Measurements from ENCODE around the gene OR3A1. TPM values are rescaled to one million over a fixed set of nuclear protein-coding genes. Genes with fewer than 3 reads are reported as not detected.
"Not testable (repeated sequence)": the region's sequence is repeated elsewhere in the genome, so short reads cannot be mapped to it uniquely, and the experiment has no call there.

The OR3A1 gene
- total RNA-seq, 1 experiment from 2014 or later, result not detected

DNA sequence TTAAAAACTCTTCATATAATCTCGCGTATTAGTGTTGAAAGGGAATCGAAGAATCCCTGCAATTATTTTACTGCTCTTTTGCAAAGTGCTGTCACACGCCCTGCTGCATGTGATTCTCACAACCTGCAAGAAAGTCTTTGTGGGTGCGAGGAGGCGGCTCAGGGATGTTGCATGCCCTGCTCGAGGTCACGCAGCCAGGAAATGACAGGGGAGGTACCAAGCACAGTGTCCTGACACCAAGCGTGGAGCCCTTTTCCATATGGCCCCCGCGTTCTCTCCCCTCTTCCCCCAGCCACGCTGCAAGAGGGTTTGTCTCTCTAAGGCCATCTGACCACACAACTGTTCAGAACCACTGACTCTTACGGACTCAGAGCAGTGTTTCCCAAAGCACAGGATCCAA is 37.6 kb downstream of the OR3A1 start:
- no peak overlapping the region for H3K27ac ChIP-seq (ENCODE audit: low read depth, low read length, poor library complexity, severe bottlenecking)
- ChIA-PET POLR2A (ENCODE audit: low non-redundant PET) (no interaction called here), CTCF (no interaction called here)
- H3K4me1 ChIP-seq (ENCODE audit: insufficient read depth, low read length, poor library complexity, severe bottlenecking), result no peaks in the 10 kb centered on the region
- intact Hi-C loops (cut with micrococcal nuclease; ENCODE audit: unreplicated experiment), result no loop called here
- no peaks in the 10 kb centered on the region for H3K9me3 ChIP-seq (ENCODE audit: low read depth, low read length, poor library complexity, severe bottlenecking)
- H3K27me3 ChIP-seq (replicated peaks; ENCODE audit: insufficient read depth, low read depth, low read length, poor library complexity), result peaks cover 45% of the 10 kb centered on the region
- no peak overlapping the region for H3K4me3 ChIP-seq (ENCODE audit: low read depth, low read length, poor library complexity, severe bottlenecking)
- no peak for DNase-seq (ENCODE audit: low spot score)
- no peaks in the 10 kb centered on the region for H3K36me3 ChIP-seq (ENCODE audit: insufficient read depth, low read length, poor library complexity, severe bottlenecking)
- TF ChIP-seq, protein P1, sequence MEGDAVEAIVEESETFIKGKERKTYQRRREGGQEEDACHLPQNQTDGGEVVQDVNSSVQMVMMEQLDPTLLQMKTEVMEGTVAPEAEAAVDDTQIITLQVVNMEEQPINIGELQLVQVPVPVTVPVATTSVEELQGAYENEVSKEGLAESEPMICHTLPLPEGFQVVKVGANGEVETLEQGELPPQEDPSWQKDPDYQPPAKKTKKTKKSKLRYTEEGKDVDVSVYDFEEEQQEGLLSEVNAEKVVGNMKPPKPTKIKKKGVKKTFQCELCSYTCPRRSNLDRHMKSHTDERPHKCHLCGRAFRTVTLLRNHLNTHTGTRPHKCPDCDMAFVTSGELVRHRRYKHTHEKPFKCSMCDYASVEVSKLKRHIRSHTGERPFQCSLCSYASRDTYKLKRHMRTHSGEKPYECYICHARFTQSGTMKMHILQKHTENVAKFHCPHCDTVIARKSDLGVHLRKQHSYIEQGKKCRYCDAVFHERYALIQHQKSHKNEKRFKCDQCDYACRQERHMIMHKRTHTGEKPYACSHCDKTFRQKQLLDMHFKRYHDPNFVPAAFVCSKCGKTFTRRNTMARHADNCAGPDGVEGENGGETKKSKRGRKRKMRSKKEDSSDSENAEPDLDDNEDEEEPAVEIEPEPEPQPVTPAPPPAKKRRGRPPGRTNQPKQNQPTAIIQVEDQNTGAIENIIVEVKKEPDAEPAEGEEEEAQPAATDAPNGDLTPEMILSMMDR (conservative IDR thresholded peaks at IDR 0.05; ENCODE audit: low read depth, low read length), result no peak
- no TSS peak for BruUV-seq (replicated peaks)

- Histone ChIP-seq H3K9me3 (ENCODE audit: low read depth, low read length, poor library complexity, severe bottlenecking) (no peaks in the 10 kb centered on the region), H3K4me3 (ENCODE audit: low read depth, low read length, poor library complexity, severe bottlenecking) (no peak overlapping the region), H3K4me1 (ENCODE audit: insufficient read depth, low read length, poor library complexity, severe bottlenecking) (no peaks in the 10 kb centered on the region), H3K27me3 (replicated peaks; ENCODE audit: insufficient read depth, low read depth, low read length, poor library complexity) (peaks cover 45% of the 10 kb centered on the region), H3K36me3 (ENCODE audit: insufficient read depth, low read length, poor library complexity, severe bottlenecking) (no peaks in the 10 kb centered on the region), H3K27ac (ENCODE audit: low read depth, low read length, poor library complexity, severe bottlenecking) (no peak overlapping the region)
- ChIA-PET POLR2A (ENCODE audit: low non-redundant PET) (no interaction called here), CTCF (no interaction called here)
- no peak for DNase-seq (ENCODE audit: low spot score)
- TF ChIP-seq, protein P1 (conservative IDR thresholded peaks at IDR 0.05; ENCODE audit: low read depth, low read length), result no peak
- TF ChIP-seq EZH2 (IDR thresholded peaks at IDR 0.05; ENCODE audit: borderline replicate concordance, low read depth, low read length, poor library complexity, severe bottlenecking), result no peak
- no TSS peak for BruUV-seq (replicated peaks)
- intact Hi-C loops (cut with micrococcal nuclease; ENCODE audit: unreplicated experiment), result no loop called here
Observed at GRCh38 chr17:3260163-3260562, 38.0 kb downstream of the OR3A1 start.

DNA sequence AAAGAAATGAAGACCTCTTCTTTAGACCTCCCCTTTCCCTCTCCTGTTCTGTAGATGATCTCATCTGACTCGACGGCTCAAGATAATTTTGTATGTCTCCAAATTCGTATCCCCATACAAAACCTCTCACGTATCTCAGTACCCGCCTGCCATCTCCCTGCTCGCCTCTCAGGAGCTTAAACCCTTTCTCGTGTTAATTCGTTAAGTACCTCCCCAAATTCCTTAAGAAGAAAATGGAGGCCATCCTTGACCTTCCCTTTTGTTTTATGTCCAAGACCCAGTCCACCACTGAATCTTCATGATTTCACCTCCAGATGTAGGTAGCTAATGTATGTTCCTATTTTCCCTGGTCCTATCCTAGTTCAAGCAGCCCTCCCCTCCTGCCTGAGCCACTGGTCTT is 41.6 kb downstream of the OR3A1 start:
- Histone ChIP-seq H3K9me3 (ENCODE audit: low read depth, low read length, poor library complexity, severe bottlenecking) (no peaks in the 10 kb centered on the region), H3K36me3 (ENCODE audit: insufficient read depth, low read length, poor library complexity, severe bottlenecking) (no peaks in the 10 kb centered on the region), H3K4me3 (ENCODE audit: low read depth, low read length, poor library complexity, severe bottlenecking) (no peak overlapping the region), H3K27me3 (replicated peaks; ENCODE audit: insufficient read depth, low read depth, low read length, poor library complexity) (peaks cover 23% of the 10 kb centered on the region), H3K27ac (ENCODE audit: low read depth, low read length, poor library complexity, severe bottlenecking) (no peak overlapping the region), H3K4me1 (ENCODE audit: insufficient read depth, low read length, poor library complexity, severe bottlenecking) (no peaks in the 10 kb centered on the region)
- TF ChIP-seq EZH2 (IDR thresholded peaks at IDR 0.05; ENCODE audit: borderline replicate concordance, low read depth, low read length, poor library complexity, severe bottlenecking), result no peak
- TF ChIP-seq, protein P1 (conservative IDR thresholded peaks at IDR 0.05; ENCODE audit: low read depth, low read length), result no peak
- BruUV-seq (replicated peaks), result no TSS peak
- ChIA-PET CTCF (no interaction called here), POLR2A (ENCODE audit: low non-redundant PET) (no interaction called here)
- no peak for DNase-seq (ENCODE audit: low spot score)
- intact Hi-C loops (cut with micrococcal nuclease; ENCODE audit: unreplicated experiment), result no loop called here

DNA sequence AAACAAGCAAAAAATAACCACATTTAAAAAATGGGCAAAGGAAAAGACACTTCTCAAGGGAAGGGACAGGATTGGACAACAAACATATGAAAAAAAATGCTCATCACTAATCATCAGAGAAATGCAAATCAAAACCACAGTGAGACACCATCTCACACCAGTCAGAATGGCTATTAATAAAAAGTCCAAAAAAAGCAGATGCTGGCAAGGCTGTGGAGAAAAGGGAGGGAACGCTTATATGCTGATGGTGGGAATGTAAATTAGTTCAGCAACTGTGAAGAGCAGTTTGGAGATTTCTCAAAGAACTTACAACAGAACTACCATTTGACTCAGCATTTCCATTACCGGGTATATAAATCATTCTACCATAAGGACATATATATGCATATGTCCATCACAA is 49.1 kb downstream of the OR3A1 start:
- H3K36me3 ChIP-seq (ENCODE audit: insufficient read depth, low read length, poor library complexity, severe bottlenecking); intact Hi-C loops (cut with micrococcal nuclease; ENCODE audit: unreplicated experiment); POLR2A ChIA-PET (ENCODE audit: low non-redundant PET); H3K9me3 ChIP-seq (ENCODE audit: low read depth, low read length, poor library complexity, severe bottlenecking); H3K27me3 ChIP-seq (replicated peaks; ENCODE audit: insufficient read depth, low read depth, low read length, poor library complexity); BruUV-seq (replicated peaks); H3K4me1 ChIP-seq (ENCODE audit: insufficient read depth, low read length, poor library complexity, severe bottlenecking); DNase-seq (ENCODE audit: low spot score); CTCF ChIA-PET; H3K27ac ChIP-seq (ENCODE audit: low read depth, low read length, poor library complexity, severe bottlenecking); H3K4me3 ChIP-seq (ENCODE audit: low read depth, low read length, poor library complexity, severe bottlenecking): not testable (repeated sequence)

DNA sequence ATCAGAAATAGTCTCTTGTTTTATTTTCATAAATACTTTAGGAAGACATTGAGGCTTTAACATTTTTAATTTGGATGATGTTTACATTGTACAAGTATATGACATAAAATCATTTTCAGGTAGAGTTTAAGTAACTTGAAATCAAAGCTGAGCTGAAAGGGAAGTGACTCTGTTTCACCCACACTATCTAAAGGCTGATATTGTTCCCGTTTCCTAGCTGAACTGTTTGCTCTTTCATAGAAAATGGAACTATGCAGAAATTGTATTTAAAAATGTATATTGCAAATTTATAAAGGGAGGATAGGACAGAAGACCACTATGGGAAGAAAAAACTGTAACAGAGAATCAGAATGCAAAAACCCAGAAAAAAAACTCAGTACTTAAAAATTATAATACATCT is 53.3 kb downstream of the OR3A1 start:
- POLR2A ChIA-PET (ENCODE audit: low non-redundant PET); CTCF ChIA-PET; H3K36me3 ChIP-seq (ENCODE audit: insufficient read depth, low read length, poor library complexity, severe bottlenecking); H3K9me3 ChIP-seq (ENCODE audit: low read depth, low read length, poor library complexity, severe bottlenecking); H3K27ac ChIP-seq (ENCODE audit: low read depth, low read length, poor library complexity, severe bottlenecking); intact Hi-C loops (cut with micrococcal nuclease; ENCODE audit: unreplicated experiment); DNase-seq (ENCODE audit: low spot score); H3K4me3 ChIP-seq (ENCODE audit: low read depth, low read length, poor library complexity, severe bottlenecking); H3K27me3 ChIP-seq (replicated peaks; ENCODE audit: insufficient read depth, low read depth, low read length, poor library complexity); BruUV-seq (replicated peaks); H3K4me1 ChIP-seq (ENCODE audit: insufficient read depth, low read length, poor library complexity, severe bottlenecking): not testable (repeated sequence)

GRCh38 chr17:3241044-3241443 is 57.1 kb downstream of the OR3A1 start:
- CTCF ChIA-PET, result not testable (repeated sequence)

More at GRCh38 chr17:3241044-3241443, 57.1 kb downstream of the OR3A1 start:
- DNase-seq (ENCODE audit: low spot score); H3K4me3 ChIP-seq (ENCODE audit: low read depth, low read length, poor library complexity, severe bottlenecking); H3K27me3 ChIP-seq (replicated peaks; ENCODE audit: insufficient read depth, low read depth, low read length, poor library complexity); POLR2A ChIA-PET (ENCODE audit: low non-redundant PET); intact Hi-C loops (cut with micrococcal nuclease; ENCODE audit: unreplicated experiment); H3K4me1 ChIP-seq (ENCODE audit: insufficient read depth, low read length, poor library complexity, severe bottlenecking); H3K36me3 ChIP-seq (ENCODE audit: insufficient read depth, low read length, poor library complexity, severe bottlenecking); BruUV-seq (replicated peaks); H3K9me3 ChIP-seq (ENCODE audit: low read depth, low read length, poor library complexity, severe bottlenecking); H3K27ac ChIP-seq (ENCODE audit: low read depth, low read length, poor library complexity, severe bottlenecking): not testable (repeated sequence)

Data from A673 (cell line).